ENCODE measurements around the gene ZNF426. TPM values are rescaled to one million over a fixed set of nuclear protein-coding genes. Genes with fewer than 3 reads are reported as not detected.

ZNF426 gene
- total and polyA plus RNA-seq, 2 of the 13 experiments (the other 11 are each of a cell fraction or from before 2014, with no cell fraction given) = 3.8 to 14.9 TPM

DNA sequence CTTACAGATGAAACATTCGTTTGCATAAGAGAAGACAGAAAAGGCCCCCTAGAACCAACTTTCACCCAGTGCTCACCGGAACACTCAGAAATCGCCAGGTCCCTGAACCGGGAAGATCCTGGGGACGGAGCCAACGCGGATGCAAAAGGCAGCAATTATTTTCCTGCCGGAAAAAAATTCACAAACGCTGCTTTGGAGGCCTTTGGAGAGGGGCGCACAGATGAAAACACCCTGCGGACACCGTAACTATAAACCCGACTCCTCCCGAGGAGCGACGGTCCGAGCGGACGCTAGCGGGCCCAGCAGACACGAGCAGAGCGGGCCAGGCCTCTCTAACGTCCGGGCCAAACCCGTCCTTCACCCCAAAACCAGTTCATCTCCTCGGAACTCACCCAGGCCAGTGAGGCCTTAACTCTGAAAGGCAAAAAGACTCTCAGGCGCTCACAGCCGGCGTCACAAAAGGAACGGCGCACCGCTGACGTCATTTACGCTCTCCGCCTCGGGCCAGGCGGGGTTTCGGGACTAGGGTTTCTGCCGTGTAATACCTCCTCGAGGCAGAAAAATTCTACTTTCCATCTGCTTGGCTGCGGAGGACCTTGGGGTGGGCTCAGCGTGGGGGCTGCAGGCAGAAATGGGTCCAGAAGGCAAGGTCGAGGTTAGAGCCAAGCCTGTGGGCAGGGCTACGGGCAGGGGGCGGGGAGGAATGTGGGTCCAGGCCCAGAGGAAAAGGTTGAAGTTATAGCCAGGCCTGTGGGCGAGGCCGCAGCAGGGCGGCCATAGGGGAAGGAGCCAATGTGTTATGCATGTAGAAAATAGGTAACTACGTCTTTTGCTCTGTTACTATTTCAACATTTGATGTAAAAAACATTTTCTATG lies at the start of gene ZNF426 (continued):
- TF ChIP-seq, protein P1, sequence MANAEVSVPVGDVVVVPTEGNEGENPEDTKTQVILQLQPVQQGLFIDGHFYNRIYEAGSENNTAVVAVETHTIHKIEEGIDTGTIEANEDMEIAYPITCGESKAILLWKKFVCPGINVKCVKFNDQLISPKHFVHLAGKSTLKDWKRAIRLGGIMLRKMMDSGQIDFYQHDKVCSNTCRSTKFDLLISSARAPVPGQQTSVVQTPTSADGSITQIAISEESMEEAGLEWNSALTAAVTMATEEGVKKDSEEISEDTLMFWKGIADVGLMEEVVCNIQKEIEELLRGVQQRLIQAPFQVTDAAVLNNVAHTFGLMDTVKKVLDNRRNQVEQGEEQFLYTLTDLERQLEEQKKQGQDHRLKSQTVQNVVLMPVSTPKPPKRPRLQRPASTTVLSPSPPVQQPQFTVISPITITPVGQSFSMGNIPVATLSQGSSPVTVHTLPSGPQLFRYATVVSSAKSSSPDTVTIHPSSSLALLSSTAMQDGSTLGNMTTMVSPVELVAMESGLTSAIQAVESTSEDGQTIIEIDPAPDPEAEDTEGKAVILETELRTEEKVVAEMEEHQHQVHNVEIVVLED (CRISPR knock-in tag; IDR thresholded peaks at IDR 0.05; ENCODE audit: borderline replicate concordance) = peak; percentile 87
- 0 out of 2 replicates have a peak, but pooled peaks have one; percentile 54 for TF ChIP-seq AKNA (CRISPR knock-in tag; IDR thresholded peaks at IDR 0.05; ENCODE audit: borderline replicate concordance)
- TF ChIP-seq CHD2 (IDR thresholded peaks at IDR 0.05; ENCODE audit: low read depth, low read length) = no peak
- no peak for TF ChIP-seq ISL2 (CRISPR knock-in tag; IDR thresholded peaks at IDR 0.05)
- peak; percentile 46; the same call in 1 of the 2 replicates for TF ChIP-seq MED1 (CRISPR knock-in tag; IDR thresholded peaks at IDR 0.05)
- TF ChIP-seq ZNF839 (CRISPR knock-in tag; IDR thresholded peaks at IDR 0.05; ENCODE audit: borderline replicate concordance) = no peak
- no peak; the same call in 1 of the 2 replicates for TF ChIP-seq NCOA2 (CRISPR knock-in tag; IDR thresholded peaks at IDR 0.05)
- TF ChIP-seq PHF21A (CRISPR knock-in tag; IDR thresholded peaks at IDR 0.05) = peak; percentile 79
- peak; percentile 78; the same call in 1 of the 2 replicates for TF ChIP-seq FOXK1 (CRISPR knock-in tag; IDR thresholded peaks at IDR 0.05; ENCODE audit: borderline replicate concordance, low read depth)
- 0 out of 2 replicates have a peak, but pooled peaks have one; percentile 80 for TF ChIP-seq ZNF589 (CRISPR knock-in tag; conservative IDR thresholded peaks at IDR 0.05)
- peak; percentile 79; the same call in 1 of the 2 replicates for TF ChIP-seq ZNF879 (CRISPR knock-in tag; IDR thresholded peaks at IDR 0.05)
- peak; percentile 84 for TF ChIP-seq NKX3-1 (CRISPR knock-in tag; IDR thresholded peaks at IDR 0.05)
- TF ChIP-seq ZNF253 (CRISPR knock-in tag; IDR thresholded peaks at IDR 0.05; ENCODE audit: borderline replicate concordance) = no peak
- TF ChIP-seq SALL1 (CRISPR knock-in tag; IDR thresholded peaks at IDR 0.05) = peak; percentile 84
- TF ChIP-seq MXI1 (IDR thresholded peaks at IDR 0.05; ENCODE audit: borderline replicate concordance, low read depth, low read length) = peak; percentile 29; the same call in 1 of the 3 replicates
- TF ChIP-seq ZNF160 (CRISPR knock-in tag; IDR thresholded peaks at IDR 0.05) = peak; percentile 80; the same call in 1 of the 2 replicates
- TF ChIP-seq RFXANK (CRISPR knock-in tag; IDR thresholded peaks at IDR 0.05) = no peak
- TF ChIP-seq ATF4 (CRISPR knock-in tag; IDR thresholded peaks at IDR 0.05) = peak in 1 of 2 experiments; percentile 73; a peak in 1 of 4 replicates
- no peak for TF ChIP-seq ZNF569 (CRISPR knock-in tag; IDR thresholded peaks at IDR 0.05; ENCODE audit: borderline replicate concordance)
- peak; percentile 71 for TF ChIP-seq ZNF331 (CRISPR knock-in tag; IDR thresholded peaks at IDR 0.05)
- TF ChIP-seq ZNF558 (CRISPR knock-in tag; IDR thresholded peaks at IDR 0.05; ENCODE audit: borderline replicate concordance) = peak; percentile 43; the same call in 1 of the 2 replicates
- TF ChIP-seq ZBTB3 (CRISPR knock-in tag; IDR thresholded peaks at IDR 0.05; ENCODE audit: borderline replicate concordance, low read depth) = no peak
- no peak for TF ChIP-seq RELA (CRISPR knock-in tag; IDR thresholded peaks at IDR 0.05)
